Left ventricle myocardium inferior (tissue), 1 donor: Measurements from ENCODE around the gene GPR62. TPM values are rescaled to one million over a fixed set of nuclear protein-coding genes. Genes with fewer than 3 reads are reported as not detected.

Experiments used
- DNase-seq: peaks from one replicate; pipeline ENCODE4 v3.0.0-alpha.2; 2020
- H3K27ac ChIP-seq: fragments of 200-600 bp; replicated peaks from 2 replicates; pipeline ENCODE4 v1.8.0; 2021
- H3K27me3 ChIP-seq: fragments of 200-600 bp; 2 replicates; pipeline ENCODE4 v1.8.0; 2021; ENCODE audit warnings: low read depth
- H3K36me3 ChIP-seq: fragments of 200-600 bp; 2 replicates; pipeline ENCODE4 v1.8.0; 2021
- H3K4me1 ChIP-seq: fragments of 200-600 bp; 2 replicates; pipeline ENCODE4 v1.8.0; 2021
- H3K4me3 ChIP-seq: fragments of 200-600 bp; 2 replicates; pipeline ENCODE4 v1.8.0; 2021; ENCODE audit warnings: mild to moderate bottlenecking, moderate library complexity
- H3K9me3 ChIP-seq: fragments of 200-600 bp; replicated peaks from 2 replicates; pipeline ENCODE4 v1.8.0; 2021
- CTCF ChIP-seq: fragments of 200-600 bp; IDR thresholded peaks from 2 replicates; pipeline ENCODE4 v1.8.0; 2021; ENCODE audit warnings: antibody characterized with exemption, mild to moderate bottlenecking, borderline replicate concordance
- intact Hi-C: fragments of 100-400 bp; cut with micrococcal nuclease; formaldehyde crosslinking; loops from one replicate; pipeline ENCODE4 v1.11.0; 2022
- total RNA-seq: library from RNA; stranded (reverse); fragmentation: NEBNext Ultra II Directional; extraction: Animal tissue kit (Norgen Biotek cat#: 25700); gene quantifications from one replicate; pipeline ENCODE4 v1.2.1, GENCODE V29; 2021
- donor health status: DM: no; HTN: yes; CAD: no; lungs with severe emphysema.

The GPR62 gene
- total RNA-seq, 1 donor from 2014 or later, result 0.16 TPM

GRCh38 chr3:51933471-51934138, 21.6 kb upstream of the GPR62 start:
- Histone ChIP-seq H3K9me3 (no peaks in the 10 kb centered on the region), H3K4me1 (no peaks in the 10 kb centered on the region), H3K4me3 (no peak overlapping the region), H3K36me3 (peaks cover 62% of the 10 kb centered on the region), H3K27ac (no peak overlapping the region), H3K27me3 (no peaks in the 10 kb centered on the region)
- DNase-seq, result no peak
- TF ChIP-seq CTCF, result no peak
- intact Hi-C loops, result no loop called here

- Histone ChIP-seq H3K36me3 (peaks cover 69% of the 10 kb centered on the region), H3K9me3 (no peaks in the 10 kb centered on the region), H3K27ac (no peak overlapping the region), H3K4me3 (no peak overlapping the region), H3K27me3 (no peaks in the 10 kb centered on the region), H3K4me1 (no peaks in the 10 kb centered on the region)
- no peak for TF ChIP-seq CTCF
- no peak for DNase-seq
- intact Hi-C loops, result no loop called here
Measured at GRCh38 chr3:51934139-51934850, 20.9 kb upstream of the GPR62 start.

- no peak for DNase-seq
- intact Hi-C loops, result no loop called here
- H3K9me3 ChIP-seq, result no peaks in the 10 kb centered on the region
- no peaks in the 10 kb centered on the region for H3K27me3 ChIP-seq
- H3K4me3 ChIP-seq, result no peak overlapping the region
- peaks cover 69% of the 10 kb centered on the region for H3K36me3 ChIP-seq
- no peak overlapping the region for H3K27ac ChIP-seq
- TF ChIP-seq CTCF, result no peak
- H3K4me1 ChIP-seq, result peaks cover 5% of the 10 kb centered on the region
Measured at GRCh38 chr3:51934991-51935885, 19.9 kb upstream of the GPR62 start.

- intact Hi-C loops, result no loop called here
- Histone ChIP-seq H3K27me3 (no peaks in the 10 kb centered on the region), H3K9me3 (no peaks in the 10 kb centered on the region), H3K4me3 (no peak overlapping the region), H3K36me3 (peaks cover 69% of the 10 kb centered on the region), H3K4me1 (peaks cover 14% of the 10 kb centered on the region), H3K27ac (no peak overlapping the region)
- DNase-seq, result no peak
- TF ChIP-seq CTCF, result no peak
Measured at GRCh38 chr3:51935886-51936755, 19.1 kb upstream of the GPR62 start.

GRCh38 chr3:51937014-51937413, 18.2 kb upstream of the GPR62 start:
- H3K9me3 ChIP-seq, result no peaks in the 10 kb centered on the region
- intact Hi-C loops, result no loop called here
- peaks cover 20% of the 10 kb centered on the region for H3K4me1 ChIP-seq
- H3K36me3 ChIP-seq, result peaks cover 69% of the 10 kb centered on the region
- no peak for DNase-seq
- no peaks in the 10 kb centered on the region for H3K27me3 ChIP-seq
- no peak overlapping the region for H3K27ac ChIP-seq
- TF ChIP-seq CTCF, result no peak
- H3K4me3 ChIP-seq, result no peak overlapping the region
